Measurements from ENCODE around the gene CHD1. TPM values are rescaled to one million over a fixed set of nuclear protein-coding genes. Genes with fewer than 3 reads are reported as not detected.

CHD1 gene
- total and polyA plus RNA-seq, 2 donors (not counting 3 experiments of a cell fraction or from before 2014, with no cell fraction given) = 16.2 to 48.9 TPM

GRCh38 chr5:98898743-98899142 is 30.1 kb downstream of the CHD1 start:
- intact Hi-C loops (cut with micrococcal nuclease) (no loop called here), dilution Hi-C loops (cut with MboI; ENCODE audit: extremely low pct_ligation_motif_present, low sequenced_read_pairs) (no loop called here)
- H3K79me2 ChIP-seq (ENCODE audit: control insufficient read depth, insufficient read depth, low read length) = peaks cover 9% of the 10 kb centered on the region
- no peak overlapping the region for H2AFZ ChIP-seq (ENCODE audit: low read depth, low read length)
- H3K9me1 ChIP-seq (replicated peaks; ENCODE audit: control insufficient read depth, extremely low read depth, insufficient read depth, low read length) = no peaks in the 10 kb centered on the region
- H3K27me3 ChIP-seq (ENCODE audit: control insufficient read depth in 2 of 2, insufficient read depth in 2 of 2, low read length in 2 of 2) = no peaks in the 10 kb centered on the region
- DNase-seq (ENCODE audit: low read depth, low spot score) = no peak
- no peak overlapping the region for H3K4me2 ChIP-seq (ENCODE audit: insufficient read depth, low read length)
- ChIA-PET CTCF (no interaction called here), POLR2A (no interaction called here)
- no peaks in the 10 kb centered on the region for H4K20me1 ChIP-seq (replicated peaks; ENCODE audit: control insufficient read depth, extremely low read depth, insufficient read depth, low read length)
- no peaks in the 10 kb centered on the region for H3K9me3 ChIP-seq (replicated peaks; ENCODE audit: control insufficient read depth, insufficient read depth, low read length)
- TF ChIP-seq, protein P1, sequence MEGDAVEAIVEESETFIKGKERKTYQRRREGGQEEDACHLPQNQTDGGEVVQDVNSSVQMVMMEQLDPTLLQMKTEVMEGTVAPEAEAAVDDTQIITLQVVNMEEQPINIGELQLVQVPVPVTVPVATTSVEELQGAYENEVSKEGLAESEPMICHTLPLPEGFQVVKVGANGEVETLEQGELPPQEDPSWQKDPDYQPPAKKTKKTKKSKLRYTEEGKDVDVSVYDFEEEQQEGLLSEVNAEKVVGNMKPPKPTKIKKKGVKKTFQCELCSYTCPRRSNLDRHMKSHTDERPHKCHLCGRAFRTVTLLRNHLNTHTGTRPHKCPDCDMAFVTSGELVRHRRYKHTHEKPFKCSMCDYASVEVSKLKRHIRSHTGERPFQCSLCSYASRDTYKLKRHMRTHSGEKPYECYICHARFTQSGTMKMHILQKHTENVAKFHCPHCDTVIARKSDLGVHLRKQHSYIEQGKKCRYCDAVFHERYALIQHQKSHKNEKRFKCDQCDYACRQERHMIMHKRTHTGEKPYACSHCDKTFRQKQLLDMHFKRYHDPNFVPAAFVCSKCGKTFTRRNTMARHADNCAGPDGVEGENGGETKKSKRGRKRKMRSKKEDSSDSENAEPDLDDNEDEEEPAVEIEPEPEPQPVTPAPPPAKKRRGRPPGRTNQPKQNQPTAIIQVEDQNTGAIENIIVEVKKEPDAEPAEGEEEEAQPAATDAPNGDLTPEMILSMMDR (IDR thresholded peaks at IDR 0.05; ENCODE audit: extremely low read depth in 1 of 2, insufficient read depth in 1 of 2, low read depth in 1 of 2, low read length in 2 of 2) = no peak
- no peak for FAIRE-seq
- no peak overlapping the region for H3K9ac ChIP-seq (replicated peaks; ENCODE audit: extremely low read depth, insufficient read depth, low read length)
- no peak overlapping the region for H3K4me3 ChIP-seq (replicated peaks in 1 of 3; ENCODE audit: insufficient read depth in 1 of 3, low read depth in 1 of 3, low read length in 3 of 3)
- H3K27ac ChIP-seq (ENCODE audit: insufficient read depth, low read depth, low read length) = no peak overlapping the region
- peaks cover 8 to 39% of the 10 kb centered on the region in 2 experiments for H3K36me3 ChIP-seq (ENCODE audit: control insufficient read depth in 2 of 2, extremely low read depth in 1 of 2, insufficient read depth in 2 of 2, low read length in 2 of 2)
- no TSS peak for BruUV-seq (replicated peaks)
- peaks cover 9% of the 10 kb centered on the region for H3K4me1 ChIP-seq (ENCODE audit: control insufficient read depth, extremely low read depth, insufficient read depth, low read length)

GRCh38 chr5:98891591-98891990 is 37.2 kb downstream of the CHD1 start:
- H3K9me1 ChIP-seq (replicated peaks; ENCODE audit: control insufficient read depth, extremely low read depth, insufficient read depth, low read length) = no peaks in the 10 kb centered on the region
- H3K9ac ChIP-seq (replicated peaks; ENCODE audit: extremely low read depth, insufficient read depth, low read length) = no peak overlapping the region
- BruUV-seq (replicated peaks) = no TSS peak
- H3K79me2 ChIP-seq (ENCODE audit: control insufficient read depth, insufficient read depth, low read length) = peaks cover 10% of the 10 kb centered on the region
- POLR2A ChIA-PET = no interaction called here
- CTCF ChIA-PET = interaction anchor here (2.7 kb wide), 1 partner anchor 169 kb away, joined by 10 read pairs; no protein-coding TSS in a partner anchor
- peaks cover 12 to 46% of the 10 kb centered on the region in 2 experiments for H3K36me3 ChIP-seq (ENCODE audit: control insufficient read depth in 2 of 2, extremely low read depth in 1 of 2, insufficient read depth in 2 of 2, low read length in 2 of 2)
- no peaks in the 10 kb centered on the region for H3K4me1 ChIP-seq (ENCODE audit: control insufficient read depth, extremely low read depth, insufficient read depth, low read length)
- H3K27me3 ChIP-seq (ENCODE audit: control insufficient read depth in 2 of 2, insufficient read depth in 2 of 2, low read length in 2 of 2) = no peaks in the 10 kb centered on the region
- no peak overlapping the region for H3K4me2 ChIP-seq (ENCODE audit: insufficient read depth, low read length)
- TF ChIP-seq EZH2 (IDR thresholded peaks at IDR 0.05; ENCODE audit: borderline replicate concordance, low read depth, low read length, severe bottlenecking) (no peak), POLR2A (IDR thresholded peaks at IDR 0.05; ENCODE audit: low read depth, low read length) (no peak), JUN (IDR thresholded peaks at IDR 0.05; ENCODE audit: borderline replicate concordance, insufficient read depth, insufficient read length, low read depth) (no peak)
- H3K27ac ChIP-seq (ENCODE audit: insufficient read depth, low read depth, low read length) = no peak overlapping the region
- DNase-seq (ENCODE audit: low read depth, low spot score) = no peak
- H2AFZ ChIP-seq (ENCODE audit: low read depth, low read length) = no peak overlapping the region
- intact Hi-C loops (cut with micrococcal nuclease) = no loop called here
- no peaks in the 10 kb centered on the region for H3K9me3 ChIP-seq (replicated peaks; ENCODE audit: control insufficient read depth, insufficient read depth, low read length)
- no peak overlapping the region for H3K4me3 ChIP-seq (replicated peaks in 1 of 3; ENCODE audit: insufficient read depth in 1 of 3, low read depth in 1 of 3, low read length in 3 of 3)
- dilution Hi-C loops (cut with MboI; ENCODE audit: extremely low pct_ligation_motif_present, low sequenced_read_pairs) = no loop called here
- H4K20me1 ChIP-seq (replicated peaks; ENCODE audit: control insufficient read depth, extremely low read depth, insufficient read depth, low read length) = no peaks in the 10 kb centered on the region
- FAIRE-seq = no peak

Measured in endothelial cell of umbilical vein (primary cell).